Esophagus squamous epithelium (tissue), 4 donors: ENCODE results near the gene MPV17.

ENCODE experiments used
- POLR2A ChIP-seq, 4 donors: fragments of 450-650 bp; IDR thresholded peaks; one replicate each; pipeline ENCODE4 v1.6.1; 2017; ENCODE audit warnings: antibody characterized with exemption in 4 of 4, mild to moderate bottlenecking in 4 of 4, moderate library complexity in 3 of 4
- TF ChIP-seq, protein P1 (sequence below), 6 experiments: fragments of 450-650 bp in 4 of 6; fragments of 200-600 bp in 2 of 6; sonication (generic) in 2 of 6; IDR thresholded peaks; one replicate each; pipeline ENCODE4 v1.5.1; 2016 to 2019; ENCODE audit warnings: antibody characterized with exemption in 6 of 6, mild to moderate bottlenecking in 4 of 6, moderate library complexity in 4 of 6

DNA sequence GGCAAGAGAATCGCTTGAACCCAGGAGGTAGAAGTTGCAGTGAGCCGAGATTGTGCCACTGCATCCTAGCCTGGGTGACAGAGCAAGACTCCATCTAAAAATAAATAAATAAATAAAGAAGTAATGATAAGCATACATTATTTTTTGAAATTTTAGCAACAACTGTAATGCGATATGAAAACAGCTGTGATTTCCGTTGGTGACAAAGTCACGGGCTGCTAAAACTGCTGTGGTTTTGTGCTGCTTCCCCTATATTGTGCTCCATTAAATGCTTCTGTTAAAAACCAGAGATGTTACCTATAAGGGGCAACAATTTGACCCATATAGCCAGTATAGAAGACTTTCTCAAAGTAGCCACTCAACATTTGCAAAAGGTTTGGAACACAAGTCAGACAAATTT, 32.3 kb downstream of the MPV17 start:
- TF ChIP-seq, protein P1, sequence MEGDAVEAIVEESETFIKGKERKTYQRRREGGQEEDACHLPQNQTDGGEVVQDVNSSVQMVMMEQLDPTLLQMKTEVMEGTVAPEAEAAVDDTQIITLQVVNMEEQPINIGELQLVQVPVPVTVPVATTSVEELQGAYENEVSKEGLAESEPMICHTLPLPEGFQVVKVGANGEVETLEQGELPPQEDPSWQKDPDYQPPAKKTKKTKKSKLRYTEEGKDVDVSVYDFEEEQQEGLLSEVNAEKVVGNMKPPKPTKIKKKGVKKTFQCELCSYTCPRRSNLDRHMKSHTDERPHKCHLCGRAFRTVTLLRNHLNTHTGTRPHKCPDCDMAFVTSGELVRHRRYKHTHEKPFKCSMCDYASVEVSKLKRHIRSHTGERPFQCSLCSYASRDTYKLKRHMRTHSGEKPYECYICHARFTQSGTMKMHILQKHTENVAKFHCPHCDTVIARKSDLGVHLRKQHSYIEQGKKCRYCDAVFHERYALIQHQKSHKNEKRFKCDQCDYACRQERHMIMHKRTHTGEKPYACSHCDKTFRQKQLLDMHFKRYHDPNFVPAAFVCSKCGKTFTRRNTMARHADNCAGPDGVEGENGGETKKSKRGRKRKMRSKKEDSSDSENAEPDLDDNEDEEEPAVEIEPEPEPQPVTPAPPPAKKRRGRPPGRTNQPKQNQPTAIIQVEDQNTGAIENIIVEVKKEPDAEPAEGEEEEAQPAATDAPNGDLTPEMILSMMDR (IDR thresholded peaks at IDR 0.05), result no peak
- no peak for TF ChIP-seq POLR2A (IDR thresholded peaks at IDR 0.05)
